GM23248 (cell line): ENCODE measurements around the gene RNF125.

Experiments used
- EZH2 ChIP-seq: fragments of 200-600 bp; sonication (generic); IDR thresholded peaks from 2 replicates; pipeline ENCODE4 v1.6.1; 2018; ENCODE audit warnings: antibody characterized with exemption, mild to moderate bottlenecking; ENCODE audit not compliant: insufficient read depth, poor library complexity, severe bottlenecking
- EZH2phosphoT487 ChIP-seq: fragments of 200-600 bp; sonication (generic); IDR thresholded peaks from 2 replicates; pipeline ENCODE4 v1.6.1; 2018; ENCODE audit warnings: antibody characterized with exemption, moderate library complexity, mild to moderate bottlenecking, low read depth; ENCODE audit not compliant: insufficient read depth

GRCh38 chr18:32057624-32058165 lies 39.1 kb downstream of the RNF125 start:
- TF ChIP-seq EZH2phosphoT487: no peak
- no peak for TF ChIP-seq EZH2
